ENCODE data around the gene NDUFA8. TPM values are rescaled to one million over a fixed set of nuclear protein-coding genes. Genes with fewer than 3 reads are reported as not detected.
A peak's percentile ranks its signal among the peaks of the same experiment; 100 is the strongest.

The NDUFA8 gene
- total RNA-seq, 4 donors from 2014 or later = 40.6 to 48.0 (median 45.7) TPM

- WGBS, 2 donors = 83 to 94% methylated on average over 5 of the region's 5 CpGs
- peaks cover 0 to 57% (median 4%) of the 10 kb centered on the region in 3 donors for H3K36me3 ChIP-seq
- no peaks in the 10 kb centered on the region for H3K9me3 ChIP-seq
- no peak for DNase-seq
- no peaks in the 10 kb centered on the region for H3K27me3 ChIP-seq
- no peak overlapping the region for H3K4me3 ChIP-seq
- TF ChIP-seq POLR2A (IDR thresholded peaks at IDR 0.05) = no peak
- TF ChIP-seq, protein P1, sequence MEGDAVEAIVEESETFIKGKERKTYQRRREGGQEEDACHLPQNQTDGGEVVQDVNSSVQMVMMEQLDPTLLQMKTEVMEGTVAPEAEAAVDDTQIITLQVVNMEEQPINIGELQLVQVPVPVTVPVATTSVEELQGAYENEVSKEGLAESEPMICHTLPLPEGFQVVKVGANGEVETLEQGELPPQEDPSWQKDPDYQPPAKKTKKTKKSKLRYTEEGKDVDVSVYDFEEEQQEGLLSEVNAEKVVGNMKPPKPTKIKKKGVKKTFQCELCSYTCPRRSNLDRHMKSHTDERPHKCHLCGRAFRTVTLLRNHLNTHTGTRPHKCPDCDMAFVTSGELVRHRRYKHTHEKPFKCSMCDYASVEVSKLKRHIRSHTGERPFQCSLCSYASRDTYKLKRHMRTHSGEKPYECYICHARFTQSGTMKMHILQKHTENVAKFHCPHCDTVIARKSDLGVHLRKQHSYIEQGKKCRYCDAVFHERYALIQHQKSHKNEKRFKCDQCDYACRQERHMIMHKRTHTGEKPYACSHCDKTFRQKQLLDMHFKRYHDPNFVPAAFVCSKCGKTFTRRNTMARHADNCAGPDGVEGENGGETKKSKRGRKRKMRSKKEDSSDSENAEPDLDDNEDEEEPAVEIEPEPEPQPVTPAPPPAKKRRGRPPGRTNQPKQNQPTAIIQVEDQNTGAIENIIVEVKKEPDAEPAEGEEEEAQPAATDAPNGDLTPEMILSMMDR (IDR thresholded peaks at IDR 0.05) = no peak
- peaks cover 0 to 4% (median 0%) of the 10 kb centered on the region in 3 donors for H3K4me1 ChIP-seq
- intact Hi-C loops (cut with DNase I) = no loop called here
- H3K27ac ChIP-seq = peak overlapping the region in 1 of 4 donors; percentile 43
Measured at GRCh38 chr9:122141671-122142070, 17.9 kb downstream of the NDUFA8 start.

- intact Hi-C loops (cut with DNase I) = no loop called here
- Histone ChIP-seq H3K4me1 (peaks cover 0 to 4% (median 0%) of the 10 kb centered on the region in 3 donors), H3K36me3 (peaks cover 0 to 46% (median 0%) of the 10 kb centered on the region in 3 donors), H3K4me3 (no peak overlapping the region), H3K9me3 (no peaks in the 10 kb centered on the region), H3K27me3 (no peaks in the 10 kb centered on the region), H3K27ac (peak overlapping the region in 1 of 4 donors; percentile 29)
- no peak for DNase-seq
- WGBS, 2 donors = 71 to 77% methylated on average over 8 of the region's 8 CpGs
- TF ChIP-seq, protein P1 (IDR thresholded peaks at IDR 0.05) = no peak
- no peak for TF ChIP-seq POLR2A (IDR thresholded peaks at IDR 0.05)
Measured at GRCh38 chr9:122140368-122141193, 19.0 kb downstream of the NDUFA8 start.

- intact Hi-C loops (cut with DNase I) = no loop called here
- peaks cover 0 to 15% (median 0%) of the 10 kb centered on the region in 3 donors for H3K4me1 ChIP-seq
- no peak overlapping the region for H3K27ac ChIP-seq
- no peaks in the 10 kb centered on the region for H3K9me3 ChIP-seq
- H3K36me3 ChIP-seq = peaks cover 0 to 27% (median 0%) of the 10 kb centered on the region in 3 donors
- no peak for DNase-seq
- no peak for TF ChIP-seq POLR2A (IDR thresholded peaks at IDR 0.05)
- TF ChIP-seq, protein P1 (IDR thresholded peaks at IDR 0.05) = no peak
- H3K4me3 ChIP-seq = no peak overlapping the region
- 68 to 70% methylated on average over 10 of the region's 10 CpGs for WGBS, 2 donors
- no peaks in the 10 kb centered on the region for H3K27me3 ChIP-seq
Measured at GRCh38 chr9:122138560-122139268, 20.9 kb downstream of the NDUFA8 start.

- Histone ChIP-seq H3K9me3 (no peaks in the 10 kb centered on the region), H3K4me3 (no peak overlapping the region), H3K27me3 (peaks cover 0 to 9% (median 0%) of the 10 kb centered on the region in 4 donors), H3K36me3 (no peaks in the 10 kb centered on the region), H3K27ac (no peak overlapping the region), H3K4me1 (peaks cover 0 to 23% (median 0%) of the 10 kb centered on the region in 3 donors)
- intact Hi-C loops (cut with DNase I) = no loop called here
- DNase-seq = no peak
- 83 to 98% methylated on average over 4 to 7 of the region's 7 CpGs for WGBS, 2 donors
- TF ChIP-seq, protein P1 (IDR thresholded peaks at IDR 0.05) = no peak
- no peak for TF ChIP-seq POLR2A (IDR thresholded peaks at IDR 0.05)
Measured at GRCh38 chr9:122135529-122135859, 24.1 kb downstream of the NDUFA8 start.
